ENCODE measurements around the gene GOLIM4.

Gene GOLIM4

GRCh38 chr3:167989066-167989465, 106.7 kb downstream of the GOLIM4 start:
- DNase-seq (ENCODE audit: low spot score), result no peak

GRCh38 chr3:167983583-167983982, 112.1 kb downstream of the GOLIM4 start:
- DNase-seq (ENCODE audit: low spot score), result no peak

- DNase-seq (ENCODE audit: low spot score), result no peak
Observed at GRCh38 chr3:167978486-167978885, 117.2 kb downstream of the GOLIM4 start.

GRCh38 chr3:167978071-167978470, 117.7 kb downstream of the GOLIM4 start:
- DNase-seq (ENCODE audit: low spot score), result no peak

GRCh38 chr3:167976516-167977361, 119.0 kb downstream of the GOLIM4 start:
- no peak for DNase-seq (ENCODE audit: low spot score)

- no peak for DNase-seq (ENCODE audit: low spot score)
Observed at GRCh38 chr3:167973901-167974300, 121.8 kb downstream of the GOLIM4 start.

- no peak for DNase-seq (ENCODE audit: low spot score)
Observed at GRCh38 chr3:167973046-167973445, 122.7 kb downstream of the GOLIM4 start.

- no peak for DNase-seq (ENCODE audit: low spot score)
Observed at GRCh38 chr3:167972502-167972901, 123.2 kb downstream of the GOLIM4 start.

GRCh38 chr3:167969548-167969947, 126.2 kb downstream of the GOLIM4 start:
- DNase-seq (ENCODE audit: low spot score), result no peak

GRCh38 chr3:167967257-167968036, 128.3 kb downstream of the GOLIM4 start:
- no peak for DNase-seq (ENCODE audit: low spot score)

Measured in RKO (cell line).